NCI-H128 (cell line): ENCODE data around the gene DUSP21.
"Not testable (repeated sequence)": the region's sequence is repeated elsewhere in the genome, so short reads cannot be mapped to it uniquely, and the experiment has no call there.

Source experiments
- DNase-seq: peaks from one replicate; lab custom pipeline; 2025; ENCODE audit not compliant: unreplicated experiment; lab: John Stamatoyannopoulos, UW

Gene DUSP21

GRCh38 chrX:44875185-44875489 is 31.3 kb downstream of the DUSP21 start:
- no peak for DNase-seq

- no peak for DNase-seq
Measured at GRCh38 chrX:44876086-44876485, 32.3 kb downstream of the DUSP21 start.

- no peak for DNase-seq
Measured at GRCh38 chrX:44876767-44877166, 32.9 kb downstream of the DUSP21 start.

- no peak for DNase-seq
Measured at GRCh38 chrX:44878780-44879179, 35.0 kb downstream of the DUSP21 start.

- DNase-seq, result no peak
Measured at GRCh38 chrX:44881549-44881948, 37.7 kb downstream of the DUSP21 start.

- no peak for DNase-seq
Measured at GRCh38 chrX:44882635-44883034, 38.8 kb downstream of the DUSP21 start.

GRCh38 chrX:44884944-44885343 is 41.1 kb downstream of the DUSP21 start:
- no peak for DNase-seq

GRCh38 chrX:44889824-44890223 is 46.0 kb downstream of the DUSP21 start:
- DNase-seq, result no peak

GRCh38 chrX:44890247-44890646 is 46.4 kb downstream of the DUSP21 start:
- DNase-seq, result no peak

GRCh38 chrX:44890687-44891086 is 46.9 kb downstream of the DUSP21 start:
- DNase-seq, result not testable (repeated sequence)

GRCh38 chrX:44891642-44892041 is 47.8 kb downstream of the DUSP21 start:
- DNase-seq, result no peak
